GM19023 (cell line): ENCODE results near the gene NUTM2B.
"Not testable (repeated sequence)": the region's sequence is repeated elsewhere in the genome, so short reads cannot be mapped to it uniquely, and the experiment has no call there.

Experiments used
- ATAC-seq: cut with Tn5 transposase; IDR thresholded peaks from one replicate; pipeline ENCODE4 v1.9.1; 2021; ENCODE audit warnings: mild to moderate bottlenecking, moderate library complexity; ENCODE audit not compliant: unreplicated experiment

Gene NUTM2B

GRCh38 chr10:79702927-79703326, at the start of gene NUTM2B:
NUTM2B (plus strand) TSS chr10:79703227; CDS start chr10:79703610, 383 bp downstream.
- not testable (repeated sequence) for ATAC-seq

GRCh38 chr10:79663287-79663686, 39.7 kb upstream of the NUTM2B start:
- ATAC-seq: not testable (repeated sequence)

- not testable (repeated sequence) for ATAC-seq
Observed at GRCh38 chr10:79664686-79665085, 38.3 kb upstream of the NUTM2B start.

- not testable (repeated sequence) for ATAC-seq
Observed at GRCh38 chr10:79669248-79669788, 33.7 kb upstream of the NUTM2B start.

GRCh38 chr10:79674878-79675277, 28.1 kb upstream of the NUTM2B start:
- ATAC-seq: not testable (repeated sequence)

- not testable (repeated sequence) for ATAC-seq
Observed at GRCh38 chr10:79683026-79683883, 19.8 kb upstream of the NUTM2B start.

- ATAC-seq: not testable (repeated sequence)
Observed at GRCh38 chr10:79683884-79684720, 18.9 kb upstream of the NUTM2B start.

GRCh38 chr10:79685044-79685685, 17.9 kb upstream of the NUTM2B start:
- peak; percentile 96 for ATAC-seq

GRCh38 chr10:79686595-79686994, 16.4 kb upstream of the NUTM2B start:
- not testable (repeated sequence) for ATAC-seq

- not testable (repeated sequence) for ATAC-seq
Observed at GRCh38 chr10:79687406-79688150, 15.4 kb upstream of the NUTM2B start.

GRCh38 chr10:79688798-79689197, 14.2 kb upstream of the NUTM2B start:
- not testable (repeated sequence) for ATAC-seq

GRCh38 chr10:79696596-79696995, 6.4 kb upstream of the NUTM2B start:
- not testable (repeated sequence) for ATAC-seq

- ATAC-seq: not testable (repeated sequence)
Observed at GRCh38 chr10:79697141-79697540, 5.9 kb upstream of the NUTM2B start.

- ATAC-seq: not testable (repeated sequence)
Observed at GRCh38 chr10:79700381-79700944, 2.6 kb upstream of the NUTM2B start.

GRCh38 chr10:79707017-79707416, 4.0 kb downstream of the NUTM2B start:
- not testable (repeated sequence) for ATAC-seq

- ATAC-seq: not testable (repeated sequence)
Observed at GRCh38 chr10:79714976-79715375, 11.9 kb downstream of the NUTM2B start.

GRCh38 chr10:79716917-79717579, 14.0 kb downstream of the NUTM2B start:
- not testable (repeated sequence) for ATAC-seq

- ATAC-seq: not testable (repeated sequence)
Observed at GRCh38 chr10:79720000-79720399, 17.0 kb downstream of the NUTM2B start.

GRCh38 chr10:79726620-79727019, 23.6 kb downstream of the NUTM2B start:
- ATAC-seq: not testable (repeated sequence)
